ENCODE results near the gene PCDH9.
A peak's percentile ranks its signal among the peaks of the same experiment; 100 is the strongest.

PCDH9 gene

DNA sequence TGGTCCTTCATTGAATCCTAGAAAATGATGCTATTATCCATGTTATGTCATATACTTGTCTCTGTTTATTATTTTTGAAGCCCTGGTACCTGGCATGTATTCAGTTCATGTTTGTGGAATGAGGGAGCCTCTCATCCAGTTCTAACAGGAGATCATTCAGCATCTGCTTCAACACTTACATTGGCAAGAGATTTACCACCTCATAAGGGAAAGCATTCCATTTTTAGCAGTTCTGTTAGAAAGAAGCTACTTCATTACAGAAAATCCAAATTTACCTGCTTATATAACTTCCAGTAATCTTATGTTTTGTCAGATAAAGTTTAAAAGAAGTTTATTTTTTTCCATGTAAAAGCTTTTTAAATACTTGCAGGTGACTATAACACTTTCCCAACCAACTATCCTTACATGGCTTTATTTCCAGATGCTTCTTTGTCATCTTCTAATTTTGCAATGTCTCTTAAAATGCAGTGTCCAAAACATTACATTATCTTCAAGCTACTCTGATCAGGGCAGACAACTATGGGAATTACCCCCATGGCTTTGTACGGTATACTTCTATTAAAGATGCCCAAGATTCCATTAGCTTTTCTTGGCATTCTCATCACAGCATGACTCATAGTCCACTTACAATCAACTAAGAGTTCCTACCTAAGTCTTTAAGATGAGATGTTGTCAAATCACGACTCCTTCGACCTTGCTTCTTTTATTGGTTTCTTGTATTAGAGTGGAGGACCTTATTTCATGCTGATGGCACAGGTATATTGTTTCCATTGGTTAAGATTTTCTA lies 262.1 kb downstream of the PCDH9 start:
- no peak for DNase-seq (ENCODE audit: low read depth)

DNA sequence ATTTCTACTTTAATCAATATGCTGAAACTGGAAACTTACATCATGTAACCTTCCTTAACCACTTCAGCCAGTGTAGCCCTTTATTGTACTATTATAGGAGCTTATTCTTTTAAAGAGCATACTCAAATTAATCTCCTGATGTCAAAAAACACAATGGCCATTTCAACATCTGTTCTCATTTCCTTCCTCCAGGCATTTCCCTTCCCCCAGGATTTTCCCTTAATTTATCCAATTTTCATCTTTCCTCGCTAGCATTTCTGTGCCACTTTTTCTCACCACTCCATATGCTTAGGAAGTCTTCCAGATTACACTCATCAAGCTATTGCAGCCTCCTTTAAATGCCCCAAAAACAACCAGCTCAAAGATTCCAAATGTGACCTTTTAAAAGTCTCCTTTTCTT lies 265.0 kb downstream of the PCDH9 start:
- no peak for DNase-seq (ENCODE audit: low read depth)

DNA sequence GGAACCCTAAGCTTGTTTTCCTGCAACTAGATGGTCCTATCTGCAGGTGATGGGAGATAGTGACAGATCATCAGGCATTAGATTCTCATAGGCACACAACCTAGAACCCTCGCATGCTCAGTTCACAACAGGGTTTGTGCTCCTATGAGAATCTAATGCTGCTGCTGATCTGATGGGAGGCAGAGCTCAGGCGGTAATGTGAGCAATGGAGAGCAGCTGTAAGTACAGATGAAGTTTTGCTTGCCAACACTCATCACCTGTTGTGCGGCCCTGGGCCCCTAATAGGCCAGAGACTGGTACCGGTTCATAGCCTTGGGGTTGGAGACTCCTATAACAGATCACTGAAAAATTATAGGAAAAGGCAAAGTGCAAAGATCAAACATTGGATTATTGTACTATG lies 267.2 kb downstream of the PCDH9 start:
- DNase-seq (ENCODE audit: low read depth) = no peak

DNA sequence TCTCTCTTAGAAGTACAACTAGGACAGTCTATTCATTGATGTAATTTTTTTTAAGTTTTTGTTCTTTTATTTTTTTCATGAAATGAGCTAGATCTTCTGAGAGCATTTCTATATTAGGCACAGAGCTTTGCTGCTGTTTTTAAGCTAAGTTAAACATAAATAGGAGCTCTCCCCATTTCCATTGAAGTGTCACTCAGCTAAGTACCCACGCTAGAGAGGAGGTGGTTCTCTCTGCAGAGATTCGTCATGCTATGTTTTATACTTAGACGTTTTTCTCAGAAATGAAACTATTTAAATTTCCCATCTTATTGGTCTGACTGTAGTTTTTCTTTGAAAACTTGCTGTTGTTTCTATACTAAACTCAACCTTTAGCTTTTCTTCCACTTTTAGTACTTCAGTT lies 271.5 kb downstream of the PCDH9 start:
- no peak for DNase-seq (ENCODE audit: low read depth)

DNA sequence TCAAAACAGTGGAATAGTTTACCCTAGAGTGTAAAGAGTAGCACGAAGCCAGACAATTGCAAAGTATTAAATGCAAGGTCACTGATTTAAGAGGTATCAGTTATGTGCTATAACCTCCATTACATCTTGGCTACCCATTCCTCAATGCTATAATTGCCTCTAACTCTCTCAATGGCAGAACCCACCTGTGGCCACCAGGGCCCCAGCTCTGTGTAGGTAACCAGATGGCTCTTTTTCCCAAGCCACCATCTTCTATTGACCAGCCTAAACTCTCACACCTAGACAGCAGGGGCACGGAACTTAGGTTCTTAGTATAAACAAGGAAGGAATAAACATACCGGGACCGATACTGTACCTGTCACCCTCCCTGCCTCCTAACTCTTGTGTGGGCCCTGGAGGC lies 277.6 kb downstream of the PCDH9 start:
- DNase-seq (ENCODE audit: low read depth) = no peak

DNA sequence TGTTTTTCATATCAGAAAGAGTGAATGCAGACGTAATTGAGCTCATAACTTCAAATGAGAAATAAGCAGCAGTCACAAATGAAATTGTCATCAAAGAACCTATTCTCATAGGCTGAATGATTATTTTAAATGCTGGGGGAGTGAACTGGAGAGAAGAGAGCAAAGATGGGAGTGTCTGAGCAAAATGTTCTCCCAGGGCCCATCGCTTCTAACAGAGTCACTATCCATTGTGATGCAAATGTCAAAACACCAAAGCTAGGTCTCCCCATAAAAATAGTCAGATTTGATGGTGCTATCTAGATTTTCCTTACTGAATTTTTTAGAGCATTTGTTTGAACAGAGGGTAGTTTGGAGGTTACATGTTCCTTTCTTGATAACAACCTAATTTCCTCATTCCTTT lies 278.7 kb downstream of the PCDH9 start:
- no peak for DNase-seq (ENCODE audit: low read depth)

DNA sequence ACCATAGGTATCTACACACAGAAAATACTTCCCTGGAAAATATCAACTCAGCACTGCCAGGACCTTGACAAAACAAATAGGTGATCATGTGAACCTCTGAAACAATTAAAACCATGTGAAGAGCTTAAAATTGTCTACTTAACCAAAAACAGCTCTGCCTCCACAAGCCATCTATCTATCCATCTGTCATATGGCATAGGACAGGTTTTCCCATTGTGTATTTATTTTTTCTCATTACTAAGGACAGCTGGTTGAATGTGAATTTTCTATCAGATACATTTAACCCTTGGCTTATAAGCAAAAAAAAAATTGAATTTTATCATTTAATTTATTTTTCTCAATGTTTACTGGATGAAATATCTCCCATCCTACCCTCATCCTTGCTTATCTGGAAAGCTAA lies 279.5 kb downstream of the PCDH9 start:
- DNase-seq (ENCODE audit: low read depth) = no peak

DNA sequence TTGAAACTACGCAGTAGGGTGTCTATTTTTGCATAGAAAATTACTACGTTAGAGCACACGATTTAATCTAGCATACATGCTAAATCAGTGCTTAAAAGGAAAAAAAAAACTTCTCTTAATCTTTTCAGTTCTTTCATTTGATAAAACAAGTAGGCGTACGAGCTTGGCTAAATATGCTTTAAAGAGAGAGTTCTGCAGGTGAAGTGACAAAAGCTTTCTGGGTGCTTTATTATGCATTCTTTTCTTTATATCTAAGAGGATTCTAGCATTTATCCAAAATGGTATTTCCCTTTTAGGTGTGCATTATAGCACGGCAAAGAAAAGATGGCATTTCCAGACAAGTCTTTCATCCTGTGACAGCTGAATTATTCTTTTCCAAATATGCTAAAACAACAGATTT lies 281.2 kb downstream of the PCDH9 start:
- DNase-seq (ENCODE audit: low read depth) = no peak

DNA sequence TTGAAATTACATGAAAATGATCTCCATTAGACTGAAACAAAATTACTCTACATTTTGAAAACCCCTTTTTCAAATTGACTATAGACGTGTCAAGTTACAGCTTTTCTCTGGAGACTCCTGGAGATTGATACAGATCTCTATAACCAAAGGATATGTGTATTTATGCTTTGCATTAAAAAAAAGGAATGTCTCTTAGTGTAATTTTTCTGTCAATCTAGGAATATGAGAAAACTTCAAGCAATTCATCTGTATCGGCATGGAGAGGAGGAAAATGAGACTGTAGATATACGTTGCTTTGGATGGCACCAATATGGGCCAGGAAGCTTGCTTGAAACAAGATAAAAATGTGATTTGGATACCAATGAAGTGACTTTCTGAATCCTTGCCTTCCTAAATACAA lies 286.6 kb downstream of the PCDH9 start:
- no peak for DNase-seq (ENCODE audit: low read depth)

DNA sequence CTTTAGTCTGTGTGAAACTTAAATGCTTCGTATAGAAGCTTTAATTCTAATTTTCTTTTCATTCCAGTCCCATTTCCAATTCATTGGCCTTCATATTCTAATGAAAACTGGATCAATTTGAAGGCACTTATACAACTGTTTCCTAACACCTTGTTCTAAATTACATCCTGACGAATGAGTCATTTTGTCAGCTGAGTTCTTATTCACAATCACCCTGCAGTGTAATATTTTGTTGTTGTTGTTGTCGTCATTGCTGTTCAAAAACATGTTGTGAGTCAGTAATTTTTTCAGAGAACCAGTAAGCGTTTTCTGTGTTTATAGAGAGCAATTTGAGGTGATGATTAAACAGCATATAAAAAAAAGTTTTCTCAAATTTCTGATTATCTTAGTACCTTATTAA lies 290.0 kb downstream of the PCDH9 start:
- DNase-seq (ENCODE audit: low read depth) = no peak

DNA sequence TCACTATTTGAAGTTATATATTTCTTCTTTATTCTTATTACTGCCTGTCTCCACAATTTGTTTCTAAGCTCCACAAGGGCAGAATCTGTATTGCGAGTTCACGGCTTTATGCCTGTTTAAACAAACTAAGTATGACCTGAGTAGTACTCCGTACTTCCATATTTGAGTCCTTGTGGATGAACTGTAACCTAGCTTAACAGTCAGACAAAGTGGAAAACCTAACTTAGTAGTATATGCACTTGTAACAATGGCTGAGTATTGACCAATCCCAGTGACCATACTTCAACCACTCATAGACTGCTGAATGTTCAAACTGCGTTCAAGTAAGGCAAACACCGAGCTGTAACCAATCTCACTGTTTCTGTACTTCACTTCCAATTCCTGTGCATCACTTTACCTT lies 292.7 kb downstream of the PCDH9 start:
- no peak for DNase-seq (ENCODE audit: low read depth)

DNA sequence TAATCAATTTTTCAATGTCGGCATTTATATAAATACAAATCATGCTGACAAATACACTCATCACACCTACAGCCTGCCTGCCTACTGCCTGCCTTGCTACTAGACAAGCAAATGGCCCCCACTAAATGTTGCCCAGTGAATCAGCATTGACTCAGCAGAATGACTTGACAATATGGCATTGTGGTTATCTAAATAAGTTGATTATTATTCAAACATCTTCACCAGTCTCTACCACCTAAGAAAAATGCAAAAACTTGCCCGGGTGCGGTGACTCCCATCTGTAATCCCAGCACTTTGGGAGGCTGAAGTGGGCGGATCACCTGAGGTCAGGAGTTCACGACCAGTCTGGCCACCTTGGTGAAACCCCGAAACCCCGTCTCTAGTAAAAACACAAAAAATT lies 296.1 kb downstream of the PCDH9 start:
- DNase-seq (ENCODE audit: low read depth) = peak; percentile 40

DNA sequence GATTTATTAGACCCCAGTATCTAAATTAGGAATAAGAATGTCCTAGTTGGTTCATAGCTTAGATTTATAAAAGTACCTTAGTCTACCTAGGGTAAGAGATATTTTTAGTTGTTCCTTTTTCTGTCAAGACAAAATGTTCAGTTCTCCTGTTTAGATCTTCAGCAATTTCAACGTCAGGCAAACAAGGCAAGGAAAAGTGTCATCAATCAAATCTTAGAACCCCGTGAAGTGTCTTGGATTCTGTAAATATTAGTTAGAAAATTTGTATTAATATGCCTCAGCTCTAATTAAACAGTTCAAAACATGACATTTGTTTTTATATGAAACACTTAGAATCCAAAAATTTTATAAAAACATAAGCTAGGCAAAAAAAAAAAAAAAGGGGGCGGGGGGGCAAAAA lies 296.6 kb downstream of the PCDH9 start:
- DNase-seq (ENCODE audit: low read depth) = no peak

DNA sequence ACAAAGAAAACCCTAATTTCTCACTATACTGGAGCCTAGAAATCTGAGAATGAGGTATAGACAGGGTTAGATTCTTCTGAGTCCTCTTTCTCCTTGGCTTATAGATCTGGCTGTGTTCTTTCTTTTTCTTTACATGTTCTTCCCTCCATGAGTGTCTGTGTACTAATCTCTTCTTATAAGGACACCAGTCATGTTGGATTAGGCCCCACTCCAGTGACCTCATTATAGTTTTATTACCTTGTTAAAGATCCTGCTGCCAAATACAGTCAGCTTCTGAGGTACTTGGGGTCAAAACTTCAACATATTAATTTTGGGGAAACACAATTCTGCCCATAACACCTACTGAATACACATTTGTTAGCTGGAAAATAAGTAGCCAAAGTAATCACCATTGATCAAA lies 302.6 kb downstream of the PCDH9 start:
- no peak for DNase-seq (ENCODE audit: low read depth)

DNA sequence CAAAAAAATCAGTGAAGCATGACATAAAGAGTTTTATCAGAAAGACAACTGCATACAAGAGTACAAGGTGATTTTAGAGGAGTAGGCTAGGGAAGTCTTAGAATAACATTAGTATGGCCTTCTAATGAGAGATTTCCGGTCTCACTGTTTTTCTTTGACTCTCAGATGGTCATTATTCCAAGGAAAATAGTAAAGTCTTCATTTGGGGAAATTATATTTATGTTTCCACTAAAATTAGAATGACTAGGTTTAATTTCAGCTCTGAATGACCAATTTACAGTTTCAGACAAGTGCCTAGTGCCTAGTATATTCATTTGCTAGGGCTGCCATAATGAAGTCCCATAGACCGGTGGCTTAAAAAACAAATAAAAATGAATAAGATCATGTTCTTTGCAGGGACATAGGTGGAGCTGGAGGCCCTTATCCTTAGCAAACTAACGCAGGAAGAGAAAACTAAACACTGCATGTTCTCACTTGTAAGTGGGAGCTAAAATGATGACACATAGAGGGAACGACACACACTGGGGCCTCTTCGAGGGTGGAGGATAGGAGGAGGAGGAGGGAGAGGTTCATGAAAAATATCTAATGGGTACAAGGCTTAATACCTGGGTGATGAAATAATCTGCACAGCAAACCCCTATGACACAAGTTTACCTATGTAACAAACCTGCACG lies 303.1 kb downstream of the PCDH9 start:
- no peak for DNase-seq (ENCODE audit: low read depth)

DNA sequence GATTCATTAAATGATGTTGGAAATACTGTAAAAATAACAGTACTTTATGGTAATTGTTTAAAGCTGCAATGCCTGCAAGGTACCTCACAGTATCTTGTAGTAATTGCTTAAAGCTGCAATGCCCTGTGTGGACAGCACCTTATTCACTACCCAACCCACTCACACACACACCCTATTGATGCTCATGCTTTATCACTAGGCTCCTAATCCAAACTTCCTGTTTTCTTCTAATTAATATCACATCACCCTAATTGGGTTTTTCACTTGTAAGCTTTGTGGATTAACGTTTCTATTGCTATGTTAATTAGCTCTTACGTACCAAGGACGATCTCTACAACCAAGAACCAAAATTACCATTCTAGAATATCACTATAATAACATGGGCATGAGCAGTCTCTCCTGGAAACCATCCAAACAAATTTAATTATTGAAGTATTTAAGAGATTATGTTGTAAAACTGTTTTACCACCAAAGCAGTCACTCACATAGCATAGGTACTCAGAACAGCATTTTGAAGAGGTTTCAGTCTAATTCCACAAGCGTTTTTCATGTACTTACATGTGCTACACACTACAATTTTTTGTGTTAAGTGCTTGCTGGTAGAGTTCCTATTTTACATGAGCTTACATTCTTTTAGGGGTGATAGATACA lies 303.8 kb downstream of the PCDH9 start:
- DNase-seq (ENCODE audit: low read depth) = no peak

DNA sequence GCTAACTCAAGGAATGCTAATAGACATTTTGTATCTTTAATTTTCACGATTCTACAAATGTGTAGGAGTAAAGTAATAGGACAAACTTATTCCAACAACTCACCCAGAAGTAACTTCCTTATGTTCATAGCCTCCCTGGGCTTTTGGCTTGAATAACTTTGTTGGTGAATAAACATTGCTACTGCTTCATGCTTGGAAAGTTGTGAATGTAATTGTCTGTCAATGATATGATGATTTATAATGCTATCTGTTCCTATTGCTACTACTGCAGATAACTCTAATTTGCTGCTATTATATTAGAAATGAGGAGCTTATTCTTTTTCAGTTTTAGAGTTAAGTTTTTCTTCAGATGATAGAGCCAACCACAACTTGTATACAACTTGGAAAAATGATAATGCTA lies 307.7 kb downstream of the PCDH9 start:
- DNase-seq (ENCODE audit: low read depth) = no peak

DNA sequence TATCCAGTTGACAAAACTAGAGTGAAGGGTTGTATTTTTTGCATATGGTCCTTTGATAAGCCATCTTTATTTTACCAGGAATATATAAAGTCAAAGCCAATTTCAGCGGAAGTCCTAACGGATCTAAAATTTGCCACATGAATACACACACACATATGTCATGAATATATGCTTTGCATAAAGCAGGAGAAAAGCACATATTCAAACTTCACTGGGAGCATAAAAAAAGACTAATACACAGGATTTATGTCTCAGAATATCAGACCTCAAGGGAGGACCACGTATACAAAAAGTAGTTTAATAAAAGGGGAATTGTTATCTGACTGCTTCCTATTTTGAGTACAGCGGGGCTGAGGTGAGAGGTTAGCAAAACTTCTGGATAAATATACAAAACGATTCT lies 308.7 kb downstream of the PCDH9 start:
- DNase-seq (ENCODE audit: low read depth) = no peak

DNA sequence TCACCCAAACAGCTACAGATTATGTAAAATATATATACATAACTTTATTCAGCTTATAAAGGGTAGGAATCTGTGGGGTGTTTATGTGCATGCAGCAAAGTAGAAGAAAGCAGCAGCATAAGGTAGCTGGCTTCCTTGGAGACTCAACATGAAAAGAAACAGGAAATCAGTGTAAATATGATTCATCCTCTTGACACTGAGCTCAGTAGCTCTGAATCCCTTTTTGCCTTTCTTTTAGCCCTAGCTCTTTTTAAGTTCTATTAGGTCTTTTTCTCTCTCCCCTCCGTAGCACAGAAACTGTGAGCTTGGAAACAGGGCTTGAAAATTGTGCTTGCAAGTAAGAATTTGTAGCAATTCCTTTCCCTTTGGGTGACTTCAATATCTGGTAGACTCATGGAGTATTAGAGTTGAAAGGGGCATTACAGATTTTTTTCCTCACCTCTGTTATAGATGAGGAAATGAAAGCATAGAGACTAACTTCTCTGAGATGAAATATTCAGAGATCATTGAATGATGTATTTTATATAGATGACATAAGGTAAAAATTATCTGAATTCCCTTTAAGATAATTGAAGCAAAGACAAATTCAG lies 314.4 kb downstream of the PCDH9 start:
- no peak for DNase-seq (ENCODE audit: low read depth)

DNA sequence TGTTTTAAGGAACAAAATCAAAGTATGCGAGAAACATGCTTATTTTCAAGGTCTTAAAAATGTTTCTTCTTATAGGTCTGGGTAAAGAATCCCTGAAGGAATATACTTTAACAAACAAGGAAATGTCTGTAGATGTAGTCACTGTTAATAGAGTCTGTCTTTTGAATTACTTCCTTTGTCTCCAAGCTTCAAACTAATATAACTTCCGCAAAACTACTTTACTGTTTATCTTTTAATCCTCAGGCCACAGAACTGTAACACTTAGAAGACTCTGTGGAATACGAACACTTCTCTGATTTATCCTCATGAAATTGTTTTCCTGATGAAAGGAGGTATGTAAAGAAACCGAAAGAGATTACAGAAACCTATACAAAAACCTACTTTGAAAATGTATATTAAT lies 316.0 kb downstream of the PCDH9 start:
- DNase-seq (ENCODE audit: low read depth) = no peak

DNA sequence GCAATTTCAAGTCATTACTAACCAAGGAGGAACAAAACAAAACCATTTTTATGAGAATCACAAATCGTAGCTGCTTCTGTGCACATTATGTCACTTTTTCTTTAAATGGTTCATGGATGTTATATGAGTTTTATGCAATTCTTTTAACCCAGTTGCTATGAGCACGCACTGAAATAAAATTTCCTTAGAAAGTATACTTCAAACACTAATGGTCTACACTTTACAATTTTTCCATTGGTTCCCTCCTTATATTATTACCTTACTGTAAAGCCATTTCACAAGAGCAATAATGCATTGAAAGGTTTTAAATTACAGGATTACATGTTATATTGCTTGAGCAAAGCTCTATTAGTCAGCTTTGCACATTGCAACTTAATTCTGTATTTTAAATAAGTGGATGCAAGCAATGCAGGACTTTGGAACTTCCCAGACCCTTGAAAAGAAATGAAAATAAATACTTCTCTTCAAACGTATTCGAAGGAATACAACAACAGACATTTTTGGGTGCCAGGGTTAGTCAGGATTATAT lies 318.7 kb downstream of the PCDH9 start:
- no peak for DNase-seq (ENCODE audit: low read depth)

DNA sequence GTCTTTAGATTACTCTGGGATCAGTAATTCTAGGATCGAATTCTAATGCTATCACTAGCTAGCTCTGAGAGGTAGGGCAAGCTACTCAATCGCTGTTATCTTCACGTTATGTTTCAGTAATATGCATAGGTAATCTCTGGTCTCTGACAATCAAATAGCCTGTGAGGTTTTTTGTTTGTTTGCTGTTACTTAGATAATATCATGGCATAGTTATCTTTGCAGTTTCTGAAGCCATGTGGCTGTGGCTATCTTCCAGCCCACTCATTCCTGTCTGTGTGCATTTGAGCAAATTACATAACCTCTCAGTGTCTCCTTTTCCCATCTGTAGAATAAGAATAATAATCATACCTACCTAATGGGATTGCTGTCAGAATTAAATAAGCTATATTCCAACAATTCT lies 330.2 kb downstream of the PCDH9 start:
- no peak for DNase-seq (ENCODE audit: low read depth)

DNA sequence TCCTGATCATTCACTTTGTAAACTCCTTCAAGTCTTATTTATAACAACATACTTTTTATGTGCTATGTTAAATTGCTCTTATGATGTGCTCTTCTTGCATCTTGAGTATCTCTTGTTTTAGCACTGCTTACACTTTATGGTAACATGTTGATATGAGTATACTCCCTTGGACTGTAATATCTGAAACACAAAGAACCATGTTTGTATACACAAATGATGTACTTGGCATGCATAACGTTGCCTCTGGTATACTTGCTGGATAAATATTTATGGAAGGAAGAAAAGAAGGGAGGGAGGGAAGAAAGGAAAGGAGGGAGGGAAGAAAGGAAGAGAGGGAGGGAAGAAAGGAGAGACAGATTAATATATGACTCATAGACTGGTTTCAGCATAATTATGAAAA lies 333.2 kb downstream of the PCDH9 start:
- DNase-seq (ENCODE audit: low read depth) = no peak

Data from fibroblast of gingiva (primary cell).